Muscle of arm (tissue), 12 donors: Measurements from ENCODE around the gene B3GAT1. TPM values are rescaled to one million over a fixed set of nuclear protein-coding genes. Genes with fewer than 3 reads are reported as not detected.

Source experiments
- DNase-seq: peaks from one replicate; pipeline ENCODE4 v3.0.0-alpha.2; 2013
- polyA plus RNA-seq, 12 donors: library from polyadenylated mRNA; unstranded; fragments of 120-200 nt; gene quantifications; one replicate each; pipeline ENCODE4 v1.2.1, GENCODE V29; 2013; ENCODE audit not compliant: insufficient read length in 12 of 12

The B3GAT1 gene
- polyA plus RNA-seq, 12 donors, result 0.11 to 0.80 (median 0.33) TPM; not detected in 2

GRCh38 chr11:134442246-134442645 lies 30.2 kb upstream of the B3GAT1 start:
- DNase-seq, result no peak

DNA sequence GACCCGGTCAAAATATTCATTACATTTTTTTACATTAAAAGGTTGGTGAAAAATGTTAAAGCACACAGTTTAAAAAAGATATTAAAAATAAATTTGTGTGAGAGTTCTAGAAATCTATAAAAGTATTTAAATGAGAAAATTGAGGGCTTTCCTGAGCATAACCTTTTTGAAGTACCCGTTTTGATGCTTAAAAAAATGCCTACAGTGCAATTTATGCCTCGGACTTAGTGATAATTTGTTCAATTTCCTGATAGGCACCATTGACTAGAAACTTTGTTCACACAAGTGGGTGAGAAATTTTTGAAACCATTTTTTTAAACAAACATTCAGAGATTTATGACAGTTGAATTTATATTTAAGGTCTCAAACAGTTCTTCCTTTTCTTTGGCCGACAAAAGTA lies 29.7 kb upstream of the B3GAT1 start:
- no peak for DNase-seq

DNA sequence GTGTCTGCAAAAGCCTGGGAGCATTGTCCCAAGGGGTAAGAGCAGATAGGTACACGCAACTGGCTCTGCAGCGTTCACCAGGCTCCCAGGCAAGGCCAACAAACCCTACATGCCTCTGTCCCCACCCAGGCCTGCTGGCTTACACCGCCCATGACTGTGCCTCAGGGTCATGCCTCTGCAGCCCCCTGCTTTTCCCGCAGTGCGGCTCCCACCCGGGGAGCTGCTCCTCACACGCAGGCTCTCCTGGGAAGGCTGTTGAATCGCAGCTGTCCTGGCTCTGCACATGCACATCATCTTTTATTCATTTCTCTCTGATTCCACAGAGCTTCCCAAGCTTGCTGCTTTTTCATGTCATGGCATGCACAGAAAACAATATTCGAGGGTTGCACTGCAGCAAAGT lies 29.2 kb upstream of the B3GAT1 start:
- DNase-seq, result no peak

DNA sequence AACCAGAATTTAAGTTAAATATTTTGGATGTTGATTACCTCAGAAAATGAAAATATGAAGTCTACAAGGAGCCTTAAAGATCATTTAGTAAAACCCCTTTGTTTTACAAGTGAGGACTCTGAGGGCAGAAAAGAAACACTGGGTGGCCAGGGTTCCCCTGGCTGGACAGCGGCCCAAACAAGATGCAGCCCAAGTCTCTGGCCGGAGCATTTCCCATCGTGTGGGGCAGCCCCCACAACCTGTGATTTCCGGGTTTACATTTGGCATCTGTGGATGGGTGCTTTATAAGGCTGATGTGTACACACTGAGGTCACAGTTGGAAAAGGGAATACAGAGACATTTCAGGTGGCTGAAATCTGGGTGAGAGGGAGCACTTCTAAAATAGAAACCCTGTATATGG lies 28.8 kb upstream of the B3GAT1 start:
- no peak for DNase-seq

DNA sequence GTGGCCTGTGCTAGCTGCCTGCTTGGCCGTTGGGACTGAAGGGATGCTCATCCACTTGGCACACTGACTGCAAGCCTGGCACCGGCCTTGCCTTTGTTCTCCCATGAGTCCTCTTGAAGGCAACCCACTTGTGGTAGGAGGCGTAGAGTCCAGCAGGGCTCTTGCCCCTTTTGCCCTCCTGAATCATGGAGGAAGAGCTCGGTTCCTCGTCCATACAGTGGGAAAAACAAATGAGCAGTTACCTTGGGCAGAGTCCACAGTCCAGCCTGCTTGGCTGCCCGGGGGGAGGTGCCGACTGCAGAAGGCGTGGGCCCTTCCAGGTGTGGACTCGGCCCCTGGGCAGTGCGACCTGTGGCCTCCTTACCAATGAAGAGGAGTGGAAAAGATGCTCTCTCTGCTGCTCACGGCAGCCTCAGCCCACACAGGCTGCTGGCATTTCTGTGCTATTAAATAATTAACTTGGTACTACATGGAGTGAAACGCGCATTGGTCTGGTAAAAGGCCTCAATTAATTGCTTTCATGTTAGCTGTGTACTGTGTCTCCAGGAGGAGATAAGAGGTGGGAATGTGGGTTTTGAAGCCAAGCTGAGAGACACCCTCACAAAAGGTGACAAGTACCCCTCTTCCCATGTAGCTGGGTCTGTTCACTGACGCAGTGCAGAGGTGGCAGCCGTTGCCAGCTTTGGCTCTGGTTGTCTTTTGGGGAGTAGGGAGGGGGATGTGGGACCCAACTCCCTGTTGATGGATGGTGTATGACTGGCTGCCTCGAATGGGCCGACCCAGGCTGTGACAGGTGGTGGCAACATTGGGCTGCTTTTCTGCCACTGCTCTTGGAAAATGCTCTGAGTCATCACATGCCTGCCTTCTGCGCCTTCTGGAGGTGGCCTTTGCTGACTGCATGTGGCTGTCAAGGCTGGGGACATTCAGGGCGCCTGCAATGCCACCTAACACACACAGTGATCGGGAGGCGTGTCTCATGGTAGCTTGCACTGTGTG lies 26.8 kb upstream of the B3GAT1 start:
- no peak for DNase-seq

- DNase-seq, result no peak
These were observed 25.8 kb upstream of the B3GAT1 start for GRCh38 chr11:134437821-134438220.

- DNase-seq, result no peak
These were observed 24.7 kb upstream of the B3GAT1 start for GRCh38 chr11:134436781-134437180.

DNA sequence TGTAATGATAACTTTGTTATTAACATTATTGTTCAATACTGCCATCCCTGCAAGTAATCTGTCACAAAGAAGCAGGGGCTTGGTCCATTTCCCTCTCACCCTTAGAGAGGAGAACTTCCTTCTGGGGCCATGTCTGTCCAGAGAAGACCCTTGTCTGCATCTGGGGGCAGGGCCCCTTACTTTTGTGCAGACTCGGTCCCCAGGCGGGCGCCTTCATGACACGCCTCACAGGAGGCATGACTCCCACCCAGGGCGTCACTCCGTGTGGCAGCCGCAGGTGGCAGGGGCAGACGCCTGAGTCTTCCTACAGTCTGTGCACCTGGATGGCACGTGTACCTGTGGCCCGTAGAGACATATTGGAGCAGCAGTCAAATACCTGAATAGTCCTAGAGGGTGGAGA lies 21.8 kb upstream of the B3GAT1 start:
- DNase-seq, result no peak

DNA sequence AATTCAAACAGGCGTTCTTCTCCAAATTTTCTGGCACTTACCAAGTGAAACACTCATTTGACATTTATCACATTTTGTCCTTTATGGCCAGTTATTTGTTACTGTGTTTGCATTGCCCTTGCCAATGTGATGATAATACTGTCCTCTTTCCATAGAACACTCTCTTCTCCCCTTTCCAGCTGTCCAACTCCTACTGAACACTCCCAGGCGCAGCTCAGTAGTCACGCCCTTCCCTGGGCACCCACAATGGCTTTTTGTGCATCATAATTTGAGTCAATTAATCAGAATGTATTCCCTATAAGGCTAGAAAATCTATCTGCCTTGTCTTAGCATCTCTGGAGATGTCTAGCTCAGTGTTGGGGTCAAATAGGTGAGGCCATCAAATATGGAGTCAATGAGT lies 21.2 kb upstream of the B3GAT1 start:
- no peak for DNase-seq

GRCh38 chr11:134432776-134433175 lies 20.7 kb upstream of the B3GAT1 start:
- no peak for DNase-seq

GRCh38 chr11:134429106-134429505 lies 17.1 kb upstream of the B3GAT1 start:
- no peak for DNase-seq

- no peak for DNase-seq
These were observed 13.9 kb upstream of the B3GAT1 start for GRCh38 chr11:134425816-134426536.

DNA sequence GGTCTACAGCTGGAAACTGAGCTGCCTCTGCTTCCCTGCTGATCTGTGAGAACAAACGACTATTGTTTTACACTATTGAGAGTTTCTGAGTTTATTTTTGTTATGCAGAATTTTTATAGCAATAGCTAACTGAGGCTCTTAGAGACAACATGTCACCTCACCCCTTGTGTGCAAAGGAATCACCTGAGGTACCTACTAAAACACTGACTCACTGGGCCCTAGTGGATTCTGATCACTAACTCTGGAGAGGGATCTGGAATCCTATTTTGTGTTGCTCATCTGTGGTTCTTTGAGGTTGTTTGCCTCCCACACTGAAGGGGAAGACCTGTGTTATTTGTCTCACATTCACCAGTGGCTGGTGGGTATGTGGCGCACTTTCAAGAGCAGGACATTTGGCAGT lies 13.4 kb upstream of the B3GAT1 start:
- no peak for DNase-seq

- no peak for DNase-seq
These were observed 11.1 kb upstream of the B3GAT1 start for GRCh38 chr11:134423106-134423505.

- peak; percentile 46 for DNase-seq
These were observed 6.1 kb upstream of the B3GAT1 start for GRCh38 chr11:134417871-134418840.

GRCh38 chr11:134416726-134417125 lies 4.7 kb upstream of the B3GAT1 start:
- no peak for DNase-seq

GRCh38 chr11:134414766-134415765 lies 3.0 kb upstream of the B3GAT1 start:
- DNase-seq, result no peak

- no peak for DNase-seq
These were observed 2.0 kb upstream of the B3GAT1 start for GRCh38 chr11:134413826-134414731.
